ENCODE data around the gene SEC11A.

- TF ChIP-seq CTCF (IDR thresholded peaks at IDR 0.05; ENCODE audit: poor library complexity) (no peak), EZH2 (IDR thresholded peaks at IDR 0.05; ENCODE audit: borderline replicate concordance) (no peak), EZH2phosphoT487 (IDR thresholded peaks at IDR 0.05; ENCODE audit: low read depth, severe bottlenecking, unreplicated experiment) (no peak)
Observed at GRCh38 chr15:84631706-84632272, 84.2 kb downstream of the SEC11A start.

Measured in hepatocyte (in vitro differentiated cells).